H1 (cell line): ENCODE results near the gene CMTM1. TPM values are rescaled to one million over a fixed set of nuclear protein-coding genes. Genes with fewer than 3 reads are reported as not detected.

Source experiments
- CTCF ChIA-PET: fragments of 300-600 bp; sonication (Branson Sonifier 250); formaldehyde crosslinking; loops from one replicate; lab custom pipeline; 2021; ENCODE audit not compliant: partially characterized antibody; lab: Charles Lee
- POLR2A ChIA-PET: fragments of 300-600 bp; sonication (Branson Sonifier 250); formaldehyde crosslinking; loops from one replicate; lab custom pipeline; 2021; ENCODE audit warnings: inconsistent platforms; ENCODE audit not compliant: partially characterized antibody; lab: Charles Lee
- DNase-seq, 2 experiments: peaks; one replicate each; pipeline versions ENCODE4 v3.0.0 to v3.0.0-alpha.2; 2010 to 2022; ENCODE audit warnings: low spot score in 2 of 2, low read depth in 1 of 2, mixed read lengths in 1 of 2
- FAIRE-seq: peaks from 2 replicates; lab custom pipeline; 2011; peaks lifted over from hg19 to GRCh38; lab: Jason Lieb, UNC
- H2AFZ ChIP-seq: 2 replicates; pipeline ENCODE4 v1.8.1; 2012; ENCODE audit warnings: low read length, inconsistent platforms
- H2AK5ac ChIP-seq: 2 replicates; pipeline ENCODE4 v1.6.1; 2013; ENCODE audit warnings: low read depth, low read length
- H2BK120ac ChIP-seq: replicated peaks from 2 replicates; pipeline ENCODE3; 2013; ENCODE audit warnings: low read depth, low read length, inconsistent platforms
- H2BK12ac ChIP-seq: 2 replicates; pipeline ENCODE4 v1.6.1; 2013; ENCODE audit warnings: low read depth, low read length
- H2BK15ac ChIP-seq: 2 replicates; pipeline ENCODE4 v1.6.1; 2013; ENCODE audit warnings: low read length
- H2BK20ac ChIP-seq: 2 replicates; pipeline ENCODE4 v1.6.1; 2013; ENCODE audit warnings: low read length
- H2BK5ac ChIP-seq: 2 replicates; pipeline ENCODE4 v1.6.1; 2013; ENCODE audit warnings: low read depth, low read length
- H3K14ac ChIP-seq: 2 replicates; pipeline ENCODE4 v1.6.1; 2013; ENCODE audit warnings: inconsistent platforms; ENCODE audit not compliant: insufficient read length
- H3K18ac ChIP-seq: 2 replicates; pipeline ENCODE4 v1.6.1; 2013; ENCODE audit warnings: low read length; ENCODE audit errors: extremely low read depth
- H3K23ac ChIP-seq: 2 replicates; pipeline ENCODE4 v1.6.1; 2013; ENCODE audit warnings: inconsistent platforms; ENCODE audit not compliant: insufficient read length
- H3K23me2 ChIP-seq: 2 replicates; pipeline ENCODE4 v1.6.1; 2013; ENCODE audit warnings: low read depth, low read length
- H3K27ac ChIP-seq: 2 replicates; pipeline ENCODE4 v1.6.1; 2011; ENCODE audit warnings: low read depth, low read length, inconsistent platforms
- H3K27me3 ChIP-seq, 4 experiments: replicated peaks in 1 of 4; 1 replicate in 1 of 4; 2 replicates in 3 of 4; pipeline versions ENCODE4 v1.6.1 to v1.8.1; 2011 to 2013; ENCODE audit warnings: low read length in 3 of 4, mild to moderate bottlenecking in 3 of 4, inconsistent platforms in 2 of 4, mixed read lengths in 2 of 4, moderate library complexity in 1 of 4; ENCODE audit not compliant: control insufficient read depth in 3 of 4, insufficient read depth in 3 of 4; ENCODE audit errors: extremely low read depth in 1 of 4
- H3K36me3 ChIP-seq, 4 experiments: 2 replicates each; pipeline versions ENCODE4 v1.6.1 to v1.8.1; 2011 to 2013; ENCODE audit warnings: mild to moderate bottlenecking in 4 of 4, low read length in 3 of 4, moderate library complexity in 2 of 4, control low read depth in 1 of 4, inconsistent platforms in 1 of 4; ENCODE audit not compliant: insufficient read depth in 4 of 4, control insufficient read depth in 2 of 4
- H3K4ac ChIP-seq: replicated peaks from 2 replicates; pipeline ENCODE3; 2013; ENCODE audit warnings: low read length, low read depth, mixed read lengths, inconsistent platforms; ENCODE audit not compliant: insufficient read length
- H3K4me1 ChIP-seq, 4 experiments: replicated peaks in 1 of 4; 1 replicate in 1 of 4; 2 replicates in 3 of 4; pipeline versions ENCODE4 v1.6.1 to v1.8.1; 2011 to 2013; ENCODE audit warnings: low read length in 3 of 4, inconsistent platforms in 2 of 4, mixed read lengths in 1 of 4; ENCODE audit not compliant: insufficient read depth in 4 of 4, control insufficient read depth in 3 of 4
- H3K4me2 ChIP-seq, 2 experiments: 2 replicates each; pipeline versions ENCODE4 v1.6.1 to v1.8.1; 2011 to 2013; ENCODE audit warnings: low read depth in 2 of 2, low read length in 2 of 2, control low read depth in 1 of 2, inconsistent platforms in 1 of 2, mild to moderate bottlenecking in 1 of 2; ENCODE audit not compliant: insufficient read depth in 1 of 2
- H3K4me3 ChIP-seq, 4 experiments: fragments of 200-600, 300-600 bp in 1 of 4; sonication (generic), shearing (Covaris generic), sonication (Bioruptor Twin) in 1 of 4; 2 replicates each; pipeline versions ENCODE4 v1.5.1 to v1.8.1; 2011 to 2016; ENCODE audit warnings: low read length in 4 of 4, low read depth in 3 of 4, control low read depth in 2 of 4, inconsistent platforms in 2 of 4, mild to moderate bottlenecking in 2 of 4, mixed read lengths in 1 of 4, moderate library complexity in 1 of 4; ENCODE audit not compliant: insufficient read depth in 2 of 4; ENCODE audit errors: extremely low read depth in 1 of 4
- H3K56ac ChIP-seq: replicated peaks from 2 replicates; pipeline ENCODE3; 2013; ENCODE audit warnings: low read depth, mild to moderate bottlenecking, mixed read lengths, low read length, inconsistent platforms; ENCODE audit not compliant: insufficient read length
- H3K79me1 ChIP-seq: 2 replicates; pipeline ENCODE4 v1.6.1; 2013; ENCODE audit warnings: low read depth, low read length, control low read depth
- H3K79me2 ChIP-seq, 2 experiments: 2 replicates each; pipeline versions ENCODE4 v1.6.1 to v1.8.1; 2012 to 2013; ENCODE audit warnings: low read length in 2 of 2, mild to moderate bottlenecking in 2 of 2, inconsistent platforms in 1 of 2; ENCODE audit not compliant: insufficient read depth in 2 of 2, control insufficient read depth in 1 of 2
- H3K9ac ChIP-seq, 4 experiments: replicated peaks in 1 of 4; 1 replicate in 1 of 4; 2 replicates in 3 of 4; pipeline versions ENCODE4 v1.6.1 to v1.8.1; 2011 to 2013; ENCODE audit warnings: low read depth in 3 of 4, low read length in 3 of 4, control low read depth in 2 of 4, mild to moderate bottlenecking in 2 of 4, moderate library complexity in 2 of 4, inconsistent platforms in 1 of 4; ENCODE audit errors: extremely low read depth in 1 of 4
- H3K9me3 ChIP-seq, 2 experiments: 2 replicates each; pipeline versions ENCODE4 v1.6.1 to v1.8.1; 2012 to 2013; ENCODE audit warnings: mild to moderate bottlenecking in 2 of 2, moderate library complexity in 2 of 2, control low read depth in 1 of 2, inconsistent platforms in 1 of 2, low read depth in 1 of 2, low read length in 1 of 2, mixed read lengths in 1 of 2; ENCODE audit not compliant: insufficient read depth in 2 of 2
- H4K20me1 ChIP-seq, 2 experiments: replicated peaks in 1 of 2; 2 replicates each; pipeline versions ENCODE3 to v1.8.1; 2011 to 2013; ENCODE audit warnings: inconsistent platforms in 2 of 2, low read length in 2 of 2, mild to moderate bottlenecking in 1 of 2; ENCODE audit not compliant: insufficient read depth in 2 of 2, control insufficient read depth in 1 of 2
- H4K5ac ChIP-seq: 2 replicates; pipeline ENCODE4 v1.6.1; 2013; ENCODE audit warnings: low read length, low read depth, mixed read lengths, inconsistent platforms; ENCODE audit not compliant: insufficient read length
- H4K8ac ChIP-seq: 2 replicates; pipeline ENCODE4 v1.8.0; 2013; ENCODE audit warnings: mild to moderate bottlenecking, moderate library complexity, low read length, inconsistent platforms; ENCODE audit not compliant: insufficient read depth; ENCODE audit errors: extremely low read depth
- H4K91ac ChIP-seq: replicated peaks from 2 replicates; pipeline ENCODE3; 2013; ENCODE audit warnings: low read length, mixed read lengths, inconsistent platforms; ENCODE audit not compliant: insufficient read length
- BRCA1 ChIP-seq: IDR thresholded peaks from 2 replicates; pipeline ENCODE4 v1.6.1; 2012; ENCODE audit warnings: low read depth, low read length, improper control_type of control experiment
- MAFK ChIP-seq: IDR thresholded peaks from 2 replicates; pipeline ENCODE4 v1.6.1; 2012; ENCODE audit warnings: low read depth, mild to moderate bottlenecking, improper control_type of control experiment, low read length
- RAD21 ChIP-seq, 2 experiments: IDR thresholded peaks in 1 of 2; conservative IDR thresholded peaks in 1 of 2; 2 replicates each; pipeline ENCODE4 v1.6.1; 2011; ENCODE audit warnings: low read depth in 2 of 2, low read length in 2 of 2, improper control_type of control experiment in 1 of 2, inconsistent platforms in 1 of 2, mild to moderate bottlenecking in 1 of 2, moderate library complexity in 1 of 2
- SAP30 ChIP-seq: fragments of 300-600 bp; sonication (generic); IDR thresholded peaks from 2 replicates; pipeline ENCODE4 v1.7.1; 2012; ENCODE audit warnings: low read length, moderate library complexity, mild to moderate bottlenecking, inconsistent platforms; ENCODE audit not compliant: insufficient read depth, insufficient replicate concordance
- SUZ12 ChIP-seq: fragments of 200-600 bp; sonication (generic); IDR thresholded peaks from 2 replicates; pipeline ENCODE4 v1.6.1; 2012; ENCODE audit warnings: mild to moderate bottlenecking, inconsistent platforms, low read length, moderate library complexity, mixed read lengths
- WGBS, 2 experiments: shearing (Covaris generic) in 1 of 2; methylation state at CpG; one replicate each; pipeline versions ENCODE4 v1.1.6 to v1.1.7; 2013 to 2015; ENCODE audit warnings: low lambda C conversion rate in 2 of 2, mixed read lengths in 2 of 2, inconsistent platforms in 1 of 2, low coverage in 1 of 2, missing lambda C conversion rate in 1 of 2; ENCODE audit not compliant: insufficient replicate concordance in 2 of 2, insufficient coverage in 1 of 2, insufficient read length in 1 of 2; ENCODE audit errors: extremely low coverage in 1 of 2, missing lambda C conversion rate in 1 of 2; 5-methylcytosine and 5-hydroxymethylcytosine counted together
- polyA plus RNA-seq, 7 experiments: library from polyadenylated mRNA; depleted of rRNA in 3 of 7; stranded (reverse) in 5 of 7; unstranded in 2 of 7; fragments of >200 nt in 5 of 7; fragments of 200-250 nt in 2 of 7; gene quantifications; 1 replicate in 5 of 7; 2 replicates in 1 of 7; 4 replicates in 1 of 7; pipeline versions ENCODE4 v1.2.1 to v1.2.3, GENCODE V29; 2011 to 2013; ENCODE audit warnings: missing spikeins in 2 of 7, mixed read lengths in 2 of 7
- total RNA-seq: library from RNA; stranded (reverse); fragmentation: NEBNext Ultra II Directional; extraction: Animal tissue kit (Norgen Biotek cat#: 25700); gene quantifications from 2 replicates; pipeline ENCODE4 v1.2.1, GENCODE V29; 2021
- TF ChIP-seq, protein P1 (sequence below): IDR thresholded peaks from 2 replicates; pipeline ENCODE4 v1.6.1; 2012; ENCODE audit warnings: inconsistent platforms
- TF ChIP-seq, protein P2 (sequence below): IDR thresholded peaks from 2 replicates; pipeline ENCODE4 v1.6.1; 2011; ENCODE audit warnings: low read depth, mild to moderate bottlenecking, low read length; ENCODE audit not compliant: insufficient read depth
- TF ChIP-seq, protein P3 (sequence below), 3 experiments: IDR thresholded peaks; 1 replicate in 2 of 3; 2 replicates in 1 of 3; pipeline versions ENCODE4 v1.5.1 to v1.6.1; 2011; ENCODE audit warnings: low read length in 3 of 3, mild to moderate bottlenecking in 3 of 3, inconsistent platforms in 2 of 3, low read depth in 1 of 3, moderate library complexity in 1 of 3; ENCODE audit not compliant: insufficient read depth in 1 of 3; ENCODE audit errors: control extremely low read depth in 1 of 3

The CMTM1 gene
- total and polyA plus RNA-seq, 2 of the 8 experiments (the other 6 are each of a cell fraction or from before 2014, with no cell fraction given), result 1.2 to 2.0 TPM

DNA sequence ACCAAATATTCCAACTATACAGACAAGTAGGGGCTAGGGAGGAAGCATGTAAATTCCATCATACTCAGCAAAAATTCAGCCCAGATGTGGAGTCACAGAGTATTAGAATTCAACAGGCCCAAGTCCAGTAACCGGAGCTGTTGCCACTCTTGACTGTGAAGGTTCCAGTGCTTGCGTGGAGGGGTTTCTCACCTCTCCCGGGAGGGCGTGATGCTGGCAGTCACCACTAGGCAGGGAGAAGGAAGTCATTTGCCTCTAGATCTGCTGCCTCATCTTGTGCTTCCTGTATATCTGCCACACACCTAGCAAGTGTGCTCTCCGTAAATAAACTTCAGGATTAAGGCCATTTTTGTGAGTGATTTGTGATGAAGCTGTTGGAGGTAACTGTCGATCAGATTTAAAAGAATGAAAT, 14.9 kb upstream of the CMTM1 start:
- peaks cover 0 to 21% (median 12%) of the 10 kb centered on the region in 4 experiments; a peak in 6 of 7 replicates for H3K27me3 ChIP-seq
- H3K4ac ChIP-seq, result no peak overlapping the region
- H3K23ac ChIP-seq, result no peak overlapping the region
- H2BK12ac ChIP-seq, result no peak overlapping the region
- no peak overlapping the region for H2BK15ac ChIP-seq
- H4K5ac ChIP-seq, result no peak overlapping the region
- H3K27ac ChIP-seq, result no peak overlapping the region
- ChIA-PET POLR2A (interaction anchor here (0.9 to 2.8 kb wide), 7 partner anchors 11 to 152 kb away, joined by 3 to 9 read pairs (median 4); partner anchors contain the start of gene CMTM3), CTCF (interaction anchor here (0.6 to 4.2 kb wide), 15 partner anchors 10 to 188 kb away, joined by 3 to 22 read pairs (median 4); partner anchors contain the start of gene CMTM1)
- H3K79me2 ChIP-seq, result no peaks in the 10 kb centered on the region
- H3K4me2 ChIP-seq, result no peak overlapping the region; a peak in 1 of 4 replicates
- 92% methylated on average over 6 of the region's 6 CpGs; no CpG with 5 or more reads in 1 of the 2 experiments for WGBS, 2 experiments
- H2AK5ac ChIP-seq, result no peak overlapping the region
- H2BK120ac ChIP-seq, result no peak overlapping the region
- H4K20me1 ChIP-seq, result no peaks in the 10 kb centered on the region
- no peak overlapping the region for H2BK20ac ChIP-seq
- H3K14ac ChIP-seq, result no peak overlapping the region
- H2AFZ ChIP-seq, result no peak overlapping the region
- H3K36me3 ChIP-seq, result no peaks in the 10 kb centered on the region
- DNase-seq (no peak), FAIRE-seq (no peak)
- H4K91ac ChIP-seq, result no peak overlapping the region
- peaks cover 0 to 12% (median 9%) of the 10 kb centered on the region in 4 experiments; a peak in 5 of 7 replicates for H3K4me1 ChIP-seq
- no peaks in the 10 kb centered on the region; the same call in 1 of the 2 replicates for H3K79me1 ChIP-seq
- H3K9me3 ChIP-seq, result peaks cover 0 to 4% of the 10 kb centered on the region in 2 experiments; a peak in 1 of 4 replicates
- H3K56ac ChIP-seq, result no peak overlapping the region
- no peak overlapping the region for H3K4me3 ChIP-seq
- H3K18ac ChIP-seq, result no peak overlapping the region
- no peak overlapping the region for H4K8ac ChIP-seq
- no peak overlapping the region for H3K9ac ChIP-seq
- H3K23me2 ChIP-seq, result peaks cover 15% of the 10 kb centered on the region
- no peak overlapping the region for H2BK5ac ChIP-seq
- TF ChIP-seq SAP30 (no peak), MAFK (0 out of 2 replicates have a peak, but pooled peaks have one; percentile 6), RAD21 (IDR thresholded peaks at IDR 0.05 in 1 of 2, conservative IDR thresholded peaks at IDR 0.05 in 1 of 2; ENCODE audit: low read depth in 2 of 2, low read length in 2 of 2) (0 out of 4 replicates have a peak, but pooled peaks of 1 of the 2 experiments have one; percentile 16), SUZ12 (no peak), BRCA1 (no peak)
- TF ChIP-seq, protein P1, sequence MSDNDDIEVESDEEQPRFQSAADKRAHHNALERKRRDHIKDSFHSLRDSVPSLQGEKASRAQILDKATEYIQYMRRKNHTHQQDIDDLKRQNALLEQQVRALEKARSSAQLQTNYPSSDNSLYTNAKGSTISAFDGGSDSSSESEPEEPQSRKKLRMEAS, result peak; percentile 51
- TF ChIP-seq, protein P2, sequence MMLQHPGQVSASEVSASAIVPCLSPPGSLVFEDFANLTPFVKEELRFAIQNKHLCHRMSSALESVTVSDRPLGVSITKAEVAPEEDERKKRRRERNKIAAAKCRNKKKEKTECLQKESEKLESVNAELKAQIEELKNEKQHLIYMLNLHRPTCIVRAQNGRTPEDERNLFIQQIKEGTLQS, result no peak
- TF ChIP-seq, protein P3, sequence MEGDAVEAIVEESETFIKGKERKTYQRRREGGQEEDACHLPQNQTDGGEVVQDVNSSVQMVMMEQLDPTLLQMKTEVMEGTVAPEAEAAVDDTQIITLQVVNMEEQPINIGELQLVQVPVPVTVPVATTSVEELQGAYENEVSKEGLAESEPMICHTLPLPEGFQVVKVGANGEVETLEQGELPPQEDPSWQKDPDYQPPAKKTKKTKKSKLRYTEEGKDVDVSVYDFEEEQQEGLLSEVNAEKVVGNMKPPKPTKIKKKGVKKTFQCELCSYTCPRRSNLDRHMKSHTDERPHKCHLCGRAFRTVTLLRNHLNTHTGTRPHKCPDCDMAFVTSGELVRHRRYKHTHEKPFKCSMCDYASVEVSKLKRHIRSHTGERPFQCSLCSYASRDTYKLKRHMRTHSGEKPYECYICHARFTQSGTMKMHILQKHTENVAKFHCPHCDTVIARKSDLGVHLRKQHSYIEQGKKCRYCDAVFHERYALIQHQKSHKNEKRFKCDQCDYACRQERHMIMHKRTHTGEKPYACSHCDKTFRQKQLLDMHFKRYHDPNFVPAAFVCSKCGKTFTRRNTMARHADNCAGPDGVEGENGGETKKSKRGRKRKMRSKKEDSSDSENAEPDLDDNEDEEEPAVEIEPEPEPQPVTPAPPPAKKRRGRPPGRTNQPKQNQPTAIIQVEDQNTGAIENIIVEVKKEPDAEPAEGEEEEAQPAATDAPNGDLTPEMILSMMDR (IDR thresholded peaks at IDR 0.05; ENCODE audit: control extremely low read depth in 1 of 3, insufficient read depth in 1 of 3, low read depth in 1 of 3, low read length in 3 of 3), result peak; percentile 30 to 68 (median 64)
